Measurements from ENCODE around the gene SPINK7.

SPINK7 gene

DNA sequence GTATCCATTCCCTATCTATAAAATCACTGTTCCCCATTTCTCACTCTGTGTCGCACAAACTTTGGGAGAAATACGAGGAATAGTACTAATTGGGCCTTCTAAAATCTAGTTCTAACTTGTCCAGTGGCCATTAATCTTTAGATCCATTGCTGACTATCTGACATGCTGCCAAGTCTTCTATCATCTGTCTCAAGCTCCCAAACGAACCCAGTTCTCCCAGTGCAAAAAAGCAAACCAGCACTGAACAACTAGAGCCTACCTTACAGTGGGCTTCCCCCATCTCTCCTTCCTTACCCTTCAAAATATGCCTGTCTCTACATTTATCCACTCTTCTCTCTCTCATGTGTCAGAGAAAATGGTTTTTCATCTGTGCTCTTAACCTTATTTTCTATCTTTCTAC lies 3.2 kb upstream of the SPINK7 start:
- TF ChIP-seq, protein P1, sequence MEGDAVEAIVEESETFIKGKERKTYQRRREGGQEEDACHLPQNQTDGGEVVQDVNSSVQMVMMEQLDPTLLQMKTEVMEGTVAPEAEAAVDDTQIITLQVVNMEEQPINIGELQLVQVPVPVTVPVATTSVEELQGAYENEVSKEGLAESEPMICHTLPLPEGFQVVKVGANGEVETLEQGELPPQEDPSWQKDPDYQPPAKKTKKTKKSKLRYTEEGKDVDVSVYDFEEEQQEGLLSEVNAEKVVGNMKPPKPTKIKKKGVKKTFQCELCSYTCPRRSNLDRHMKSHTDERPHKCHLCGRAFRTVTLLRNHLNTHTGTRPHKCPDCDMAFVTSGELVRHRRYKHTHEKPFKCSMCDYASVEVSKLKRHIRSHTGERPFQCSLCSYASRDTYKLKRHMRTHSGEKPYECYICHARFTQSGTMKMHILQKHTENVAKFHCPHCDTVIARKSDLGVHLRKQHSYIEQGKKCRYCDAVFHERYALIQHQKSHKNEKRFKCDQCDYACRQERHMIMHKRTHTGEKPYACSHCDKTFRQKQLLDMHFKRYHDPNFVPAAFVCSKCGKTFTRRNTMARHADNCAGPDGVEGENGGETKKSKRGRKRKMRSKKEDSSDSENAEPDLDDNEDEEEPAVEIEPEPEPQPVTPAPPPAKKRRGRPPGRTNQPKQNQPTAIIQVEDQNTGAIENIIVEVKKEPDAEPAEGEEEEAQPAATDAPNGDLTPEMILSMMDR (conservative IDR thresholded peaks at IDR 0.05), result no peak
- H3K27ac ChIP-seq, result no peak overlapping the region

- TF ChIP-seq, protein P1 (conservative IDR thresholded peaks at IDR 0.05), result no peak
- no peak overlapping the region for H3K27ac ChIP-seq
Measured at GRCh38 chr5:148309746-148310145, 2.5 kb upstream of the SPINK7 start.

GRCh38 chr5:148311484-148311883 lies 739 bp upstream of the SPINK7 start:
- TF ChIP-seq, protein P1 (conservative IDR thresholded peaks at IDR 0.05), result no peak
- H3K27ac ChIP-seq, result no peak overlapping the region

- H3K27ac ChIP-seq, result no peak overlapping the region
- TF ChIP-seq, protein P1 (conservative IDR thresholded peaks at IDR 0.05), result peak; percentile 16; the same call in 1 of the 2 replicates
Measured at GRCh38 chr5:148314187-148314586, 2.0 kb downstream of the SPINK7 start.

- TF ChIP-seq, protein P1 (conservative IDR thresholded peaks at IDR 0.05), result no peak
- H3K27ac ChIP-seq, result no peak overlapping the region
Measured at GRCh38 chr5:148314731-148315130, 2.5 kb downstream of the SPINK7 start.

- peak overlapping the region; percentile 69 for H3K27ac ChIP-seq
Measured at GRCh38 chr5:148320011-148320963, 8.1 kb downstream of the SPINK7 start.

DNA sequence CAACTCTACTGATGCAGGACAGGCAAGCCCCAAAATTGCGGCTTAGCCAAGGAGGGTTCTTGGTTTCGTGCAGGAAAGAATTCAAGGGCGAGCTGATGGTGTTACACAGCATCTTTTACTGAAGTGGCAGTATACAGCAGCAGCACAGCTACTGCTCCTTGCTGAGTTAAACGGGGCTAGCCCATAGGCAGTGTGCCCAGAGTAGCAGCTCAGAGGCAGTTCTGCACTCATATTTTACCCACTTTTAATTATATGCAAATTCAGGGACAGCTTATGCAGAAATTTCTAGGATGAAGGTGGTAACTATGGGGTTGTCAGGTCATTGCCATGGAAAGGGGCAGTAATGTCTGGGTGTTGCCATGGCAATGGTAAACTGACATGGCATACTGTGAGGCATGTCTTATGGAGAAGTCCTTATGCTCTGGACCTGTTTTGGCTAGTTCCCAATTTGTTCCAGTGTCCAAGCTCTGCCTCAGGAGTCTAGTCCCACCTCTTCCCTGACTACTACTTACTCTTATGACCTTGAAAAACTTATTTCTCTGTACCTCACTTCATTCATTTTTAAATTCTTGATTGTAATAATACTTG lies 21.1 kb downstream of the SPINK7 start:
- TF ChIP-seq, protein P1 (conservative IDR thresholded peaks at IDR 0.05), result no peak

DNA sequence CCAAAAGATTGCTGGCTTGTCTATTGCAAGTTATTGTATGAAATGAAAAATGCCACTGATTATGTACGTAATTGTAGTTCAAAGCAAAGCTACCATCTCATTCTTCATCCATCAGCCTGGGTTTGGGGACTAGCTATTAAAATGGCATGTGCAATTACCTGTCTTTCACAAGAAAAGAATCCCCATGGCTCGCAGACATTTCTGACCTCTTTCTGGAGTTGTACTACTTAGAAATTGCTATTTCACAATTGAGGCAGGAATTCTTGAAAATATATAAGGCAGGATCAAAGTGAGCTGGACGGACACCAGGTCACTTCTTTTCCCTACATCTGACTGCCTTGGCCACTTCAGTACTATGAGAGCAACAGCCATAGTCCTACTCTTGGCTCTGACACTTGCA lies 23.0 kb downstream of the SPINK7 start, which contains the start of gene SPINK9:
Gene SPINK9, plus strand, starts transcription at position 301 of the 400 bp plus-strand sequence. Its CDS starts 55 bp downstream, at position 356.
- H3K27ac ChIP-seq, result no peak within 1 kb of the TSS
- TF ChIP-seq, protein P1 (conservative IDR thresholded peaks at IDR 0.05), result no peak

More for the DNA sequence above, 21.1 kb downstream of the SPINK7 start:
- no peak overlapping the region for H3K27ac ChIP-seq
